Suprapubic skin (tissue), 3 donors: ENCODE data around the gene NDUFS2.

Experiments
- CTCF ChIP-seq, 2 donors: fragments of 200-600 bp in 1 of 2; fragments of 450-650 bp in 1 of 2; sonication (generic) in 1 of 2; IDR thresholded peaks; one replicate each; pipeline ENCODE4 v1.5.1; 2016 to 2019; ENCODE audit warnings: antibody characterized with exemption in 2 of 2, mild to moderate bottlenecking in 1 of 2, moderate library complexity in 1 of 2
- POLR2A ChIP-seq, 2 donors: fragments of 450-650 bp; IDR thresholded peaks; one replicate each; pipeline ENCODE4 v1.6.1; 2017; ENCODE audit warnings: antibody characterized with exemption in 2 of 2, mild to moderate bottlenecking in 2 of 2, moderate library complexity in 2 of 2

DNA sequence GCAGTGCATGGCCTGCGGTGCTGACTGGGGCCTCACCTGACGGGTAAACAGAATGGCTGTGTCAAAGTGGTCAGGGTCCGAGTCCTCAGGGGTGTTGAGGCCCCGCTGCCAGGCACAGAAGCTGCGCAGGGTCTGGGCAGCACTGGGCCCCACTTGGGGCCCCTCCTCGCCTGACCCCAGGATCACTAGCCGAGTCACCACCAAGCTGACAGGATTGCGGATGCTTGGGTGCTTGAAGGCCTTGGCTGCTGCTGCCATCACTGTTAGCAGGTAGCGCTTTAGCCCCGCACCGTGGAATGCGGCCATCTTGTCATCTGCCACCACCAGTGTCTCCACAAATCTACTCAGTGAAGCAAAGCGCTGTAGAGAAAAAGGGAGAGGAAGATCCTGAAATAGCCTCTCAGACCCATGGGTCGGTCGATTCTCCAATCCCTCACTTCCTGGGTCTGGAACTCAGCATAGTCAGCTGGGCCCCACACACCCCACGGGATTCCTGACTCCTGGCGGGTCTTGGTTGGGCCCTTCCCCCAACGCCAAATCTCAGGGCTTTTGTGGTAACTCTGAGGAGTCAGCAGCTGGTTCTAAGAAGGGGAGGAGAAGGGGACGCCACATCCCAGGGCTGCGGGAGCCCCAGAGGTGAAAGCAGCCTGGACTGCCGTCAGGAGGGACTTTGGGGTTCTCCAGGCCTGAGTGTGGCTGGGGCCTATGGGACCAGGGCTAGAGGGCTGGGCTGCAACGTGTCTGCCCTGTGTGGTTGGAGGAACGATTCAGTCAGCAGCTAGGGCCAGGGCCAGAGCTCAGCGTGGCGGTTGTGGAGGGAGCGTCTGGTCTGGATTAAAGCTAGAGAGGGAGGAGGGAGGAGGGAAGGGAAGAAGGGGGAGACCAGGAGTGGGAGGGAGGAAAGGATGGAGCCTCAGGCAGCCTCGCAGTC, 5.4 kb upstream of the NDUFS2 start:
- no peak for TF ChIP-seq CTCF (IDR thresholded peaks at IDR 0.05)
- peak in 1 of 2 donors; percentile 22 for TF ChIP-seq POLR2A (IDR thresholded peaks at IDR 0.05)
